Panc1 (cell line): ENCODE results near the gene SPTBN1. TPM values are rescaled to one million over a fixed set of nuclear protein-coding genes. Genes with fewer than 3 reads are reported as not detected.

ENCODE experiments used
- ATAC-seq: fragments of 200-7000 bp; cut with Tn5 transposase; 2 replicates; pipeline ENCODE4 v1.9.1; 2020; ENCODE audit warnings: mild to moderate bottlenecking, moderate library complexity
- BruUV-seq: library from RNA; stranded (reverse); fragments of 400-500 nt; replicated peaks from 2 replicates; lab custom pipeline; 2021; lab: Mats Ljungman, UMichigan
- CTCF ChIA-PET: fragments of 300-600 bp; sonication (Branson Sonifier 250); formaldehyde crosslinking; loops from one replicate; lab custom pipeline; 2022; ENCODE audit warnings: antibody characterized with exemption; lab: Charles Lee
- POLR2A ChIA-PET: fragments of 300-600 bp; sonication (Branson Sonifier 250); formaldehyde crosslinking; loops from one replicate; lab custom pipeline; 2022; ENCODE audit warnings: antibody characterized with exemption; lab: Charles Lee
- DNase-seq: peaks from one replicate; pipeline ENCODE4 v3.0.0-alpha.2; 2010; ENCODE audit warnings: low read depth, low spot score
- H3K27ac ChIP-seq: 2 replicates; pipeline ENCODE4 v1.5.1; 2011; ENCODE audit warnings: mild to moderate bottlenecking, low read length, inconsistent platforms
- H3K27me3 ChIP-seq: fragments of 200-500 bp; sonication (Bioruptor generic); 2 replicates; pipeline ENCODE4 v1.6.0; 2014; ENCODE audit warnings: low read length, inconsistent platforms; ENCODE audit not compliant: control insufficient read depth, insufficient read depth
- H3K36me3 ChIP-seq: fragments of 200-500 bp; sonication (Bioruptor generic); 2 replicates; pipeline ENCODE4 v1.5.1; 2014; ENCODE audit warnings: inconsistent platforms, mild to moderate bottlenecking, low read length, moderate library complexity; ENCODE audit not compliant: control insufficient read depth, insufficient read depth
- H3K4me1 ChIP-seq: 2 replicates; pipeline ENCODE4 v1.5.1; 2011; ENCODE audit warnings: inconsistent platforms, mild to moderate bottlenecking, low read length, moderate library complexity; ENCODE audit not compliant: control insufficient read depth, insufficient read depth
- H3K4me3 ChIP-seq, 2 experiments: 2 replicates each; pipeline ENCODE4 v1.5.1; 2011 to 2012; ENCODE audit warnings: low read depth in 2 of 2, low read length in 2 of 2, mild to moderate bottlenecking in 2 of 2, inconsistent platforms in 1 of 2, moderate library complexity in 1 of 2
- H3K9me3 ChIP-seq: fragments of 200-500 bp; sonication (Bioruptor generic); 2 replicates; pipeline ENCODE4 v1.5.1; 2014; ENCODE audit warnings: low read depth, mild to moderate bottlenecking, inconsistent platforms, low read length, moderate library complexity; ENCODE audit not compliant: control insufficient read depth, insufficient read depth
- POLR2AphosphoS5 ChIP-seq: IDR thresholded peaks from 2 replicates; pipeline ENCODE4 v1.6.1; 2012; ENCODE audit warnings: mild to moderate bottlenecking, low read depth, low read length, moderate library complexity
- REST ChIP-seq, 2 experiments: IDR thresholded peaks; 2 replicates each; pipeline ENCODE4 v1.6.1; 2011 to 2012; ENCODE audit warnings: low read depth in 2 of 2, control low read depth in 1 of 2, low read length in 1 of 2, mild to moderate bottlenecking in 1 of 2, moderate library complexity in 1 of 2; ENCODE audit not compliant: insufficient read depth in 1 of 2
- SIN3A ChIP-seq: IDR thresholded peaks from 2 replicates; pipeline ENCODE4 v1.6.1; 2012; ENCODE audit warnings: low read depth, mild to moderate bottlenecking, low read length, moderate library complexity, borderline replicate concordance; ENCODE audit not compliant: insufficient read depth
- TCF7L2 ChIP-seq: IDR thresholded peaks from 2 replicates; pipeline ENCODE4 v1.6.1; 2011; ENCODE audit warnings: mild to moderate bottlenecking, low read depth, low read length, inconsistent platforms
- in situ Hi-C: cut with HindIII; loops from 2 replicates; pipeline ENCODE4 v1.10.0; 2016; ENCODE audit warnings: low sequenced_read_pairs, low pct_unique_long_range_greater_than_20kb
- intact Hi-C: fragments of 100-400 bp; cut with micrococcal nuclease; formaldehyde crosslinking; loops from one replicate; pipeline ENCODE4 v1.10.0; 2022; ENCODE audit not compliant: unreplicated experiment
- total RNA-seq: library from RNA; stranded (reverse); gene quantifications from one replicate; pipeline ENCODE4 v1.2.1, GENCODE V29; 2021; ENCODE audit not compliant: unreplicated experiment
- TF ChIP-seq, protein P1 (sequence below): fragments of 450-650 bp; IDR thresholded peaks from 2 replicates; pipeline ENCODE4 v1.5.1; 2017; ENCODE audit warnings: mild to moderate bottlenecking

SPTBN1 gene
- total RNA-seq, 1 experiment from 2014 or later: 169 TPM

DNA sequence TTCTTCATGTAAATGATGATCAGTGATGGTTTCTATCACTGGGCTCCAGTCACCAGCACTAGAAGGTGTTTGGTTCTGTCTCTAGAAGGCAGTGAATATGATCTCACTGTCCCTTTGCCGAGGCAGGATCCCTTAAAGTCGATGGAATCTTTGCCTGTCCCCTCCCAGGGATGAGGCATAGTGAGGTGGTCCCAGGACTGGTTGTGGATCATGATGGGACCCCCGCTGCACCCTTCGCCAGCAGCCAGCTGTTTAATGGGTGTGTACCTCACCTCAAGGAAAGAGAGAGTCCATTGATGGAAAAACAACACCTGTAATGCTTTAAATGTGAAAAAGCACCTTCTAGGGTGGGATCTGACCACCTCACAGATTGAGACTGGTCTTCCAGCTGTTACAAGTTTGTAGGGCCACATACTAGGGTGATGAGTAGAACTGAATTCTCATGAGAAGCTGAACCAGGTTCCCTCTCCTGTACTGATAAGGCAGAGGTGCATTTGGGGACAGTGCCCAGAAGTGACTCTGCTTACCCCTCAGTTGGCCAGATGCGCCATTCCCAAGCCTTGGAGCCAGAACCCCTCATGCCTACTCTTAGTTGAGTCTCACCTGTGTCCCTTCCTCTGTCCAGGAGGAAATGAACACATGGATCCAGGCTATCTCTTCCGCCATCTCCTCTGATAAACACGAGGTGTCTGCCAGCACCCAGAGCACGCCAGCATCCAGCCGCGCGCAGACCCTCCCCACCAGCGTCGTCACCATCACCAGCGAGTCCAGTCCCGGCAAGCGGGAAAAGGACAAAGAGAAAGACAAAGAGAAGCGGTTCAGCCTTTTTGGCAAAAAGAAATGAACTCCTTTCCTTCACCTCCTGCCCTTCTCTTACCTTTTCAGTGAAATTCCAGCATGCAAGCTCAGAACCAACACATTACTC lies 211.9 kb downstream of the SPTBN1 start:
- no peak for DNase-seq
- no peak overlapping the region for H3K4me3 ChIP-seq
- BruUV-seq: no TSS peak
- no peak for TF ChIP-seq SIN3A
- TF ChIP-seq, protein P1, sequence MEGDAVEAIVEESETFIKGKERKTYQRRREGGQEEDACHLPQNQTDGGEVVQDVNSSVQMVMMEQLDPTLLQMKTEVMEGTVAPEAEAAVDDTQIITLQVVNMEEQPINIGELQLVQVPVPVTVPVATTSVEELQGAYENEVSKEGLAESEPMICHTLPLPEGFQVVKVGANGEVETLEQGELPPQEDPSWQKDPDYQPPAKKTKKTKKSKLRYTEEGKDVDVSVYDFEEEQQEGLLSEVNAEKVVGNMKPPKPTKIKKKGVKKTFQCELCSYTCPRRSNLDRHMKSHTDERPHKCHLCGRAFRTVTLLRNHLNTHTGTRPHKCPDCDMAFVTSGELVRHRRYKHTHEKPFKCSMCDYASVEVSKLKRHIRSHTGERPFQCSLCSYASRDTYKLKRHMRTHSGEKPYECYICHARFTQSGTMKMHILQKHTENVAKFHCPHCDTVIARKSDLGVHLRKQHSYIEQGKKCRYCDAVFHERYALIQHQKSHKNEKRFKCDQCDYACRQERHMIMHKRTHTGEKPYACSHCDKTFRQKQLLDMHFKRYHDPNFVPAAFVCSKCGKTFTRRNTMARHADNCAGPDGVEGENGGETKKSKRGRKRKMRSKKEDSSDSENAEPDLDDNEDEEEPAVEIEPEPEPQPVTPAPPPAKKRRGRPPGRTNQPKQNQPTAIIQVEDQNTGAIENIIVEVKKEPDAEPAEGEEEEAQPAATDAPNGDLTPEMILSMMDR: no peak
- TF ChIP-seq REST (IDR thresholded peaks at IDR 0.05; ENCODE audit: insufficient read depth in 1 of 2, low read depth in 2 of 2, low read length in 1 of 2): no peak
- no peak for TF ChIP-seq TCF7L2
- TF ChIP-seq POLR2AphosphoS5: no peak
- H3K27ac ChIP-seq: no peak overlapping the region
- in situ Hi-C loops: no loop called here
- H3K4me1 ChIP-seq: no peaks in the 10 kb centered on the region
- no peaks in the 10 kb centered on the region for H3K9me3 ChIP-seq
- no peak for ATAC-seq
- ChIA-PET CTCF (no interaction called here), POLR2A (no interaction called here)
- H3K36me3 ChIP-seq: peaks cover 14% of the 10 kb centered on the region
- intact Hi-C loops: no loop called here
- no peaks in the 10 kb centered on the region for H3K27me3 ChIP-seq

DNA sequence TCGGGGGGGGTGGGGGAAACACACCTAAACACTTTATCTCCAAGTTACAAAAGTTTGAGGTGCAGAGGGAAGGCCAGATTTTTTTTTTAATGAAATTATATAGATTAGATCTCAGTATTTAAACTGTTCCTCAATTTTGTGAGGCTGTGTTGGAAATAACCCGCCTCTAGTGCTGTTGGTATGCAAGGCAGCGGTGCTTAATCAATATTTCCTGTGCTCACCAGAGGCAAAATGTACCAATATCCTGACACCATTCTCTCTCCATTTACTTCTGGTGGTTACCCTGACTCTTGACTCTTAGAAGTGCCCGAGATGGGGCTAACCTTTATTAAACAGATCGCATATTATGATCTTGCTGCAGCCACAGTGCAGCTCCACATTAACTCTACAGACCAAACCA lies 212.6 kb downstream of the SPTBN1 start:
- no peaks in the 10 kb centered on the region for H3K9me3 ChIP-seq
- intact Hi-C loops: no loop called here
- ATAC-seq: no peak
- ChIA-PET POLR2A (no interaction called here), CTCF (no interaction called here)
- in situ Hi-C loops: no loop called here
- H3K27ac ChIP-seq: no peak overlapping the region
- peaks cover 14% of the 10 kb centered on the region for H3K36me3 ChIP-seq
- TF ChIP-seq, protein P1: no peak
- no peak for TF ChIP-seq TCF7L2
- TF ChIP-seq REST (IDR thresholded peaks at IDR 0.05; ENCODE audit: insufficient read depth in 1 of 2, low read depth in 2 of 2, low read length in 1 of 2): no peak
- TF ChIP-seq POLR2AphosphoS5: no peak
- TF ChIP-seq SIN3A: no peak
- no peaks in the 10 kb centered on the region for H3K4me1 ChIP-seq
- H3K4me3 ChIP-seq: no peak overlapping the region
- BruUV-seq: TSS peak; percentile 95
- no peak for DNase-seq
- H3K27me3 ChIP-seq: no peaks in the 10 kb centered on the region
